ENCODE measurements around the gene PRKG1. TPM values are rescaled to one million over a fixed set of nuclear protein-coding genes. Genes with fewer than 3 reads are reported as not detected.

PRKG1 gene
- total and polyA plus RNA-seq, 2 of the 8 experiments (the other 6 are each of a cell fraction or from before 2014, with no cell fraction given): 4.2 to 15.2 TPM

DNA sequence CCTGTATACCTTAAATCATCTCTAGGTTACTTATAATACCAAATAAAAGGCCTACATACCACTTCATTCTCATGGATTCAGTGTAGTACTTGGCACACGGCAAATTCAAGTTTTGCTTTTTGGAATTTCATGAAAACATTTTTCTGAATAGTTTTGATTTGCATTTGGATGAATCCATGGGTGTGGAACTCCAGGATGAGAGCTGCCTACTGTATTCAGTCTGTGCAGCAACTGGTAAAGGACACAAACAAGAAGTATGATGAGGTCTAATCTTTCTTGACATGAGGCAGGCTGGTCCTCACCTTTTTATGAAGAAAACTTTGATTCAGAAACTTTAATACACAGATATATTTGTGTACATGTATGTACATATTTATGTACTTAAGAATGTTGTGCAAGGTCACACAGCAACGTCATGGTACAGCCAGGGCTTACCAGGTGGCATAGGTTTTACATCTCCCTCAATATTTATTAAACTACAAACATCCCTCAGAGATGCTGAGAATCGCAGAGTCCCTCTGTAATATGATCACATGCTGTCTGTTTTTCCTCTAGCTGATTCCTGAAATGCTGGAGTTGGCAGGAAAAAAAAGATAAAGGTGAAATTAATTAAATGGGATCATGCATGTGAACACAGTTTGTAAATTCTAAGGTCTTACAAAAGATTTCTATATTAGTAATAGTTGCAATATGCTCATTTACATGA, 239.6 kb downstream of the PRKG1 start:
- no peak overlapping the region for H3K18ac ChIP-seq (ENCODE audit: extremely low read depth, low read length)
- H3K4ac ChIP-seq (replicated peaks; ENCODE audit: insufficient read length, low read depth, low read length): no peak overlapping the region
- no peaks in the 10 kb centered on the region for H3K36me3 ChIP-seq (ENCODE audit: control insufficient read depth in 2 of 4, insufficient read depth in 4 of 4, low read length in 3 of 4)
- no peak overlapping the region for H4K8ac ChIP-seq (ENCODE audit: extremely low read depth, insufficient read depth, low read length)
- H3K4me1 ChIP-seq (replicated peaks in 1 of 4; ENCODE audit: control insufficient read depth in 3 of 4, insufficient read depth in 4 of 4, low read length in 3 of 4): no peaks in the 10 kb centered on the region
- 89% methylated on average over 3 of the region's 3 CpGs; no CpG with 5 or more reads in 1 of the 2 experiments for WGBS, 2 experiments (ENCODE audit: extremely low coverage in 1 of 2, insufficient coverage in 1 of 2, insufficient read length in 1 of 2, insufficient replicate concordance in 2 of 2, low coverage in 1 of 2, low lambda C conversion rate in 2 of 2, missing lambda C conversion rate in 1 of 2)
- no peaks in the 10 kb centered on the region for H3K23me2 ChIP-seq (ENCODE audit: low read depth, low read length)
- H4K20me1 ChIP-seq (replicated peaks in 1 of 2; ENCODE audit: control insufficient read depth in 1 of 2, insufficient read depth in 2 of 2, low read length in 2 of 2): no peaks in the 10 kb centered on the region
- no peak overlapping the region for H4K91ac ChIP-seq (replicated peaks; ENCODE audit: insufficient read length, low read length)
- H3K56ac ChIP-seq (replicated peaks; ENCODE audit: insufficient read length, low read depth, low read length): no peak overlapping the region
- no peak overlapping the region for H3K4me3 ChIP-seq (ENCODE audit: extremely low read depth in 1 of 4, insufficient read depth in 2 of 4, low read depth in 3 of 4, low read length in 4 of 4)
- FAIRE-seq (no peak), DNase-seq (ENCODE audit: low read depth in 1 of 2, low spot score in 2 of 2) (no peak)
- CTCF ChIA-PET (ENCODE audit: partially characterized antibody): no interaction called here
- POLR2A ChIA-PET (ENCODE audit: partially characterized antibody): no interaction called here
- no peak overlapping the region for H2BK20ac ChIP-seq (ENCODE audit: low read length)
- H3K4me2 ChIP-seq (ENCODE audit: insufficient read depth in 1 of 2, low read depth in 2 of 2, low read length in 2 of 2): no peak overlapping the region
- H2BK5ac ChIP-seq (ENCODE audit: low read depth, low read length): no peak overlapping the region
- H3K9ac ChIP-seq (replicated peaks in 1 of 4; ENCODE audit: extremely low read depth in 1 of 4, low read depth in 3 of 4, low read length in 3 of 4): no peak overlapping the region
- TF ChIP-seq USF2 (IDR thresholded peaks at IDR 0.05; ENCODE audit: low read length) (no peak), EP300 (IDR thresholded peaks at IDR 0.05; ENCODE audit: borderline replicate concordance in 1 of 2, low read depth in 2 of 2, low read length in 2 of 2) (no peak), GABPA (IDR thresholded peaks at IDR 0.05; ENCODE audit: borderline replicate concordance, insufficient read depth, low read length) (no peak)
- TF ChIP-seq, protein P1, sequence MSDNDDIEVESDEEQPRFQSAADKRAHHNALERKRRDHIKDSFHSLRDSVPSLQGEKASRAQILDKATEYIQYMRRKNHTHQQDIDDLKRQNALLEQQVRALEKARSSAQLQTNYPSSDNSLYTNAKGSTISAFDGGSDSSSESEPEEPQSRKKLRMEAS (IDR thresholded peaks at IDR 0.05): no peak
- H3K27me3 ChIP-seq (replicated peaks in 1 of 4; ENCODE audit: control insufficient read depth in 3 of 4, extremely low read depth in 1 of 4, insufficient read depth in 3 of 4, low read length in 3 of 4): no peaks in the 10 kb centered on the region
- H3K27ac ChIP-seq (ENCODE audit: low read depth, low read length): no peak overlapping the region
- H3K79me2 ChIP-seq (ENCODE audit: control insufficient read depth in 1 of 2, insufficient read depth in 2 of 2, low read length in 2 of 2): no peaks in the 10 kb centered on the region
- H3K23ac ChIP-seq (ENCODE audit: insufficient read length): no peak overlapping the region
- no peak overlapping the region for H2BK15ac ChIP-seq (ENCODE audit: low read length)
- H2BK120ac ChIP-seq (replicated peaks; ENCODE audit: low read depth, low read length): no peak overlapping the region
- no peak overlapping the region for H2BK12ac ChIP-seq (ENCODE audit: low read depth, low read length)
- H2AFZ ChIP-seq (ENCODE audit: low read length): no peak overlapping the region
- H2AK5ac ChIP-seq (ENCODE audit: low read depth, low read length): no peak overlapping the region
- H4K5ac ChIP-seq (ENCODE audit: insufficient read length, low read depth, low read length): no peak overlapping the region
- H3K14ac ChIP-seq (ENCODE audit: insufficient read length): no peak overlapping the region
- no peaks in the 10 kb centered on the region for H3K79me1 ChIP-seq (ENCODE audit: low read depth, low read length)
- H3K9me3 ChIP-seq (ENCODE audit: insufficient read depth in 2 of 2, low read depth in 1 of 2, low read length in 1 of 2): no peaks in the 10 kb centered on the region

Data from H1 (cell line).